ENCODE measurements around the gene PLEKHA7.
A peak's percentile ranks its signal among the peaks of the same experiment; 100 is the strongest.

PLEKHA7 gene

DNA sequence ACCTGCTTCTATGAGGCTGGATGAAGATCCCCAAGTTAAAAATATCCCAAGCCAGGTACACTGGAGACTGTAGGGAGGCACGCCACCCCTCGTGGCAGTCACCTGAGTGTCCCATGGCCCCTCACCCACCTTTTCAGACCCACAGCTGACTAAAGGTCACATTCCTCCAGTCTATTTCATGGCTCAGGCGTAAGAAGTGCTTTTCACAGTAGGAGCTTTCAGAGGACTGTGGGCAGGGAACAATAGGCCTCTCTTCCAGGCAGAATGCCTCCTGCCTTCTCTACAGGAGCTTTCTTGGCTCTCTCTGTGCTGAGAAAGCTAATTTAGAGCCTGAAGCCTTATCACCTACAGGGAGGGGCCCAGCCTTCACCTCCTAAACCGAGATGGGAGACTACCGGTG is 201.9 kb downstream of the PLEKHA7 start:
- no peak for DNase-seq (ENCODE audit: low read depth)
- TF ChIP-seq, protein P1, sequence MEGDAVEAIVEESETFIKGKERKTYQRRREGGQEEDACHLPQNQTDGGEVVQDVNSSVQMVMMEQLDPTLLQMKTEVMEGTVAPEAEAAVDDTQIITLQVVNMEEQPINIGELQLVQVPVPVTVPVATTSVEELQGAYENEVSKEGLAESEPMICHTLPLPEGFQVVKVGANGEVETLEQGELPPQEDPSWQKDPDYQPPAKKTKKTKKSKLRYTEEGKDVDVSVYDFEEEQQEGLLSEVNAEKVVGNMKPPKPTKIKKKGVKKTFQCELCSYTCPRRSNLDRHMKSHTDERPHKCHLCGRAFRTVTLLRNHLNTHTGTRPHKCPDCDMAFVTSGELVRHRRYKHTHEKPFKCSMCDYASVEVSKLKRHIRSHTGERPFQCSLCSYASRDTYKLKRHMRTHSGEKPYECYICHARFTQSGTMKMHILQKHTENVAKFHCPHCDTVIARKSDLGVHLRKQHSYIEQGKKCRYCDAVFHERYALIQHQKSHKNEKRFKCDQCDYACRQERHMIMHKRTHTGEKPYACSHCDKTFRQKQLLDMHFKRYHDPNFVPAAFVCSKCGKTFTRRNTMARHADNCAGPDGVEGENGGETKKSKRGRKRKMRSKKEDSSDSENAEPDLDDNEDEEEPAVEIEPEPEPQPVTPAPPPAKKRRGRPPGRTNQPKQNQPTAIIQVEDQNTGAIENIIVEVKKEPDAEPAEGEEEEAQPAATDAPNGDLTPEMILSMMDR (conservative IDR thresholded peaks at IDR 0.05; ENCODE audit: low read length), result no peak
- no peak overlapping the region for H3K4me3 ChIP-seq (ENCODE audit: low read length)

DNA sequence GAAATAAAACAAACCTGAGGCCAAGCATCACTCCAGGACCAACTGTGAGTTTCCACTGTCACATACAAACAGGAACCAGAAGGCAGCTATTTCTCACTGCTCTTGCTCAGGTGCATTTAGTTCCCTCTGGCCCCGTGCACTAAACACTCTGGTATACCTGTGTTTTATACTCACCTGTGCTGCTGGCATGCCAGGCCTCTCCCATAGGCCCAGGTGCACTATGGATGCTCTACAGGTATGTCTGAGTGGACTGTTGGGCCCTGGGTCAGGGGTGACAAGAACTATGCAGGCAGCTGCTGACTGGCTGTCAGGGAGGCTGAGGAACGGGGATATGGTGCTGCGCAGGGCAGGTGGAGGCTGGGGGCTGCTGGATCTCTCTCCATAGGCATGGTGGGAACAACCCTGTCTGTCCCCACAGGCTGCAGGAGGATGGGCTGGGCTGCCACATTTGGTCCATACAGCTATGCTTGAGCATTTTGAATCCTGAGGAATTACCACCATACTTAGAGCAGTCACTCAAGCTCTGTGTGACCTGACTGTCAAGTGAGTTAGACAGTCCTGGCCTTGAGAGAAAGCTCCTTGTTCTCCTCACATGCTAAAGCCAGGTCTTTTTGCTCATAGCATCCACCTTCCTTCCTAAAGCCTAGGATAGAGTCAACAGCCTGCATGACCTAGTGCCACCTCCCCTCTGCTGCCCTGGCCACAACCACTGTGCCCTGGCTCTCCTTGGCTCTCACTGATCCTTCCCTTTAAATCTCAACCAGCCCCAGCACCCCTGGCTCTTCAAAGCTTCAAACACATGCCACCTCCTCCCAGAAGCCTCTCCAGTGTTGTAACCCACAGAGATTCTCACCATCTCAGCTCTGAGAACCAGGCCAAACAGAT is 202.8 kb downstream of the PLEKHA7 start:
- no peak overlapping the region for H3K4me3 ChIP-seq (ENCODE audit: low read length)
- no peak for DNase-seq (ENCODE audit: low read depth)
- TF ChIP-seq, protein P1 (conservative IDR thresholded peaks at IDR 0.05; ENCODE audit: low read length), result no peak

DNA sequence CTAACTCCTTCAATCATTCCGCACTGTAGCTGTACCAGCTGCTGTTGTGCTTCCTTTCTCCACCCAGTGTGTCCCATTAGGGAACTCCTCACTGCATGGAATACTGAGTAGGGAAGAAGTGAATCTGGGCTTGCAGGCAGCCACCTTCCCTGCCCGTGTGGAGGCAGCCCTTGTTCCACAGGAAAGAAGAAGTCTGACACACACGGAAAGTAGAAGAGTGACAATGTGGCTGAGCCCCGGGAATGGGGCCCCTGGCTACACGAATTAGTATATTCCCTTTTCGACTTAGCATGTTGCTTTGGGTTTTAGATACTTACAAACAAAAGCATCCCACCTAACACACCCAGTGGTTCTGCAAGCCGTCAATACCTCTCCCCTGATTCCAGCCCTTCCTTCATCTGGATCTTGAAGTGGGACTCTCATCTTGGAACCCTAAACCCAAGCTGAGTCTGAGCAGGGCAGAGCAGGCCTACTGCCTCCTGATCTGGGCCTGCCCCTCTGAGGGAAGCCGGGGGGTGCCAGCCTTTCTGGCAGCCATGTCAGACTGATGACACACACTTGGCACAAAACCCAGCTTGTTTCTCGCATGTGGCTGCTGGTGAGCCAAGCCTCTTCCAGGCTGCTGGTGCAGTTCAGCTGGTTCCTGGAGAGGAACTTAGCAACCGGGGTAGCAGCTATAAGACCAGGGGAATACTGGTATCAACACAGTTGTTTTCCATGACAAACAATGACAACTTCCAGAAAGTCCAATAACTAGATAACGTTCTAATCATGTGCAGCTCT is 204.1 kb downstream of the PLEKHA7 start:
- DNase-seq (ENCODE audit: low read depth), result peak; percentile 58
- no peak overlapping the region for H3K4me3 ChIP-seq (ENCODE audit: low read length)
- TF ChIP-seq, protein P1 (conservative IDR thresholded peaks at IDR 0.05; ENCODE audit: low read length), result no peak

DNA sequence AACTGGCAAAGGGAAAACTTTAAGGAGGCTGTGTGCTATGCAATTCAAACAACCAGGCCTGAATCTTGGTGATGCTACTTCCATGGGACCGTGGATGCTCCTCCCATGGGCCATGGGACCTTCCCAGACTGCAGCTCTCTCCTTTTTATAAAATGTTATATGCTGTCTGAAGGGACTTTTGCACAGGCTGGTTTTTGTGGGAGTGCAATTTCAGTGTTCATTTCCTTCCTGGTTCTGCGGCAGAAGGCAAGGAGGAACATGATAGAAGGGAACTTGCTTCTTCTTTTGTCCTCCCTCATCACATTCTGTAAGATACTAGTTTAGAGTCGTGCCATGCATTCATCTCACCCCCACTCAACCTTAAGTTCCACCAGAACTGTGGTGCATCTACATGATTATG is 206.9 kb downstream of the PLEKHA7 start:
- no peak for DNase-seq (ENCODE audit: low read depth)
- TF ChIP-seq, protein P1 (conservative IDR thresholded peaks at IDR 0.05; ENCODE audit: low read length), result no peak
- H3K4me3 ChIP-seq (ENCODE audit: low read length), result no peak overlapping the region

DNA sequence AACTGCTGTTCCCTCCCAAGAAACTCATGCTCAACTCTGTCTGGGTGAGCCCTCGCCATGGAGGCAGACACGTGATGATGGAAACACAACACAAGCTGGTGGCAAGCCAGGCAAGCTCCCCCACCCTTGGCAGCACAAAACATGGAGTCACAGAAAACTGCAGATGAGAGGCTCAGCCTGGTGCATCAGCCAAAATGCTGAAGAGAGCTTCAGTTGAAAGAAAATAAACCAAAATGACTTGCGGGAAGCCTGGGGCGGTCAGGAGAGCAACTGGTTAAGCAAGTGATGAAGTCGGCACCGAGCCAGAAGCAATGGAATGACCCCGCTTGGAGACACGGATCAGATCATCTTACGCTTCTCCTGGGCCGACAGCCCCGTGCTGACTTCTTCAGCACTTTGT is 207.4 kb downstream of the PLEKHA7 start:
- peak; percentile 21 for DNase-seq (ENCODE audit: low read depth)
- no peak overlapping the region for H3K4me3 ChIP-seq (ENCODE audit: low read length)
- TF ChIP-seq, protein P1 (conservative IDR thresholded peaks at IDR 0.05; ENCODE audit: low read length), result no peak

DNA sequence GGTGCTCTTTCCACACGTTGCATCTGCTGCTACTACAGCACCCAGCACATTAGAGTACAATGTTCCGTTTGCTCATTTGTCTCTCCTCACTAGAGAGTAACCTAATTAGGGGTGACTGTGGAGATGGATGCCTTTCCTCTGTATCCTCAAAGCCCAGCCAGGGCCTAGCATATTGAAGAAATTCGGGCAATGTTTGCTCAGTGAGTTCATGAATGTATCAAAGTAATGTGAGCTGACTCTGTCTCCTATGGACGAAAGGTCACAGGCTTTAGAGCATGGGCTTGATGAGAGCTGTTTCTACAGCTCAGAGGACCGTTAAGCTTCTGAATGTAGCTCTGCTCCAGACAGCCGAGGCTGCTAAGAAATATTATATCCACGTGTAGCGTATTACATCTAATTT is 208.3 kb downstream of the PLEKHA7 start:
- no peak for DNase-seq (ENCODE audit: low read depth)
- no peak overlapping the region for H3K4me3 ChIP-seq (ENCODE audit: low read length)
- TF ChIP-seq, protein P1 (conservative IDR thresholded peaks at IDR 0.05; ENCODE audit: low read length), result no peak

Data from AG10803 (cell line).